ENCODE results near the gene FMN1. TPM values are rescaled to one million over a fixed set of nuclear protein-coding genes. Genes with fewer than 3 reads are reported as not detected.

Gene FMN1
- total RNA-seq, 1 experiment from 2014 or later = 4.5 TPM

- DNase-seq (ENCODE audit: low spot score) (no peak), ATAC-seq (no peak)
- POLR2A ChIA-PET = interaction anchor here (0.6 kb wide), 1 partner anchor 126 kb away, joined by 3 read pairs; no protein-coding TSS in a partner anchor
- H3K4me3 Mint-ChIP-seq = no peak overlapping the region
- H3K27ac Mint-ChIP-seq = no peak overlapping the region
- H3K27me3 Mint-ChIP-seq (ENCODE audit: low read depth) = no peaks in the 10 kb centered on the region
- H3K9me3 Mint-ChIP-seq = peaks cover 4% of the 10 kb centered on the region; the same call in 1 of the 2 replicates
- no peaks in the 10 kb centered on the region for H3K4me1 Mint-ChIP-seq
- CTCF ChIA-PET = interaction anchor here (0.7 to 1.2 kb wide), 5 partner anchors 11 to 175 kb away, joined by 3 to 5 read pairs (median 4); no protein-coding TSS in a partner anchor
- no peak for TF ChIP-seq TP53 (CRISPR knock-in tag; IDR thresholded peaks at IDR 0.05)
- H3K36me3 Mint-ChIP-seq = no peaks in the 10 kb centered on the region
These were observed 375.6 kb downstream of the FMN1 start for GRCh38 chr15:32818758-32819447.

DNA sequence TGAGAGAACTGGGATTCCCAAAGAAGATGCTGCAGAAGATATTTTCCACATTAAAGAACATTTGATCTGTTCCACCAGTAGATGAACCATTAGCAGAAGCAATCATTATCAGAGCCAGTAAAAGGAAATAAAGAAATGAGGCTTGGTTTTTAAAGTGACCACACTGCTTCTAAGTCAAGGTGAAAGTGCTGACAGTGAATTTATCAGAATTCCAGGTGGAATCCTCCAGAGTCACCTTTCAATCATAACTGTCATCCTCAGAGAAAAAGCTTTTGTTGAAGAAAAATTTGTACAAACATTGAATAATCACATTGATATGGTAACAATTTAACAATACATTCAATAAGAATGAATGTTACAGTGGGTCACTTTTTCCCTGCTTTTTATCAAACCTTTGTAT, 376.9 kb downstream of the FMN1 start:
- ChIA-PET POLR2A (no interaction called here), CTCF (interaction anchor here (2.2 kb wide), 1 partner anchor 26 kb away, joined by 5 read pairs; no protein-coding TSS in a partner anchor)
- Mint-ChIP-seq H3K4me3 (no peak overlapping the region), H3K9me3 (peaks cover 4% of the 10 kb centered on the region; the same call in 1 of the 2 replicates), H3K36me3 (no peaks in the 10 kb centered on the region), H3K27ac (no peak overlapping the region), H3K4me1 (no peaks in the 10 kb centered on the region), H3K27me3 (ENCODE audit: low read depth) (no peaks in the 10 kb centered on the region)
- DNase-seq (ENCODE audit: low spot score) = no peak
- no peak for TF ChIP-seq FOXP1 (CRISPR knock-in tag; IDR thresholded peaks at IDR 0.05; ENCODE audit: borderline replicate concordance)
- TF ChIP-seq EMX1 (CRISPR knock-in tag; IDR thresholded peaks at IDR 0.05) = no peak
- TF ChIP-seq ETV6 (CRISPR knock-in tag; IDR thresholded peaks at IDR 0.05) = no peak
- TF ChIP-seq, protein P1, sequence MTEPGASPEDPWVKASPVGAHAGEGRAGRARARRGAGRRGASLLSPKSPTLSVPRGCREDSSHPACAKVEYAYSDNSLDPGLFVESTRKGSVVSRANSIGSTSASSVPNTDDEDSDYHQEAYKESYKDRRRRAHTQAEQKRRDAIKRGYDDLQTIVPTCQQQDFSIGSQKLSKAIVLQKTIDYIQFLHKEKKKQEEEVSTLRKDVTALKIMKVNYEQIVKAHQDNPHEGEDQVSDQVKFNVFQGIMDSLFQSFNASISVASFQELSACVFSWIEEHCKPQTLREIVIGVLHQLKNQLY (CRISPR knock-in tag; IDR thresholded peaks at IDR 0.05) = no peak
- no peak for TF ChIP-seq E2F1 (CRISPR knock-in tag; IDR thresholded peaks at IDR 0.05)
- no peak for TF ChIP-seq TP53 (CRISPR knock-in tag; IDR thresholded peaks at IDR 0.05)
- TF ChIP-seq SOX15 (CRISPR knock-in tag; IDR thresholded peaks at IDR 0.05) = no peak
- no peak for TF ChIP-seq ZNF138 (CRISPR knock-in tag; conservative IDR thresholded peaks at IDR 0.05)
- TF ChIP-seq, protein P2, sequence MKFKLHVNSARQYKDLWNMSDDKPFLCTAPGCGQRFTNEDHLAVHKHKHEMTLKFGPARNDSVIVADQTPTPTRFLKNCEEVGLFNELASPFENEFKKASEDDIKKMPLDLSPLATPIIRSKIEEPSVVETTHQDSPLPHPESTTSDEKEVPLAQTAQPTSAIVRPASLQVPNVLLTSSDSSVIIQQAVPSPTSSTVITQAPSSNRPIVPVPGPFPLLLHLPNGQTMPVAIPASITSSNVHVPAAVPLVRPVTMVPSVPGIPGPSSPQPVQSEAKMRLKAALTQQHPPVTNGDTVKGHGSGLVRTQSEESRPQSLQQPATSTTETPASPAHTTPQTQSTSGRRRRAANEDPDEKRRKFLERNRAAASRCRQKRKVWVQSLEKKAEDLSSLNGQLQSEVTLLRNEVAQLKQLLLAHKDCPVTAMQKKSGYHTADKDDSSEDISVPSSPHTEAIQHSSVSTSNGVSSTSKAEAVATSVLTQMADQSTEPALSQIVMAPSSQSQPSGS (CRISPR knock-in tag; IDR thresholded peaks at IDR 0.05; ENCODE audit: borderline replicate concordance, low read depth) = no peak
- TF ChIP-seq E2F5 (CRISPR knock-in tag; IDR thresholded peaks at IDR 0.05) = no peak
- no peak for TF ChIP-seq ZBTB21 (CRISPR knock-in tag; IDR thresholded peaks at IDR 0.05; ENCODE audit: borderline replicate concordance)
- TF ChIP-seq ZNF671 (CRISPR knock-in tag; IDR thresholded peaks at IDR 0.05) = no peak
- TF ChIP-seq, protein P3, sequence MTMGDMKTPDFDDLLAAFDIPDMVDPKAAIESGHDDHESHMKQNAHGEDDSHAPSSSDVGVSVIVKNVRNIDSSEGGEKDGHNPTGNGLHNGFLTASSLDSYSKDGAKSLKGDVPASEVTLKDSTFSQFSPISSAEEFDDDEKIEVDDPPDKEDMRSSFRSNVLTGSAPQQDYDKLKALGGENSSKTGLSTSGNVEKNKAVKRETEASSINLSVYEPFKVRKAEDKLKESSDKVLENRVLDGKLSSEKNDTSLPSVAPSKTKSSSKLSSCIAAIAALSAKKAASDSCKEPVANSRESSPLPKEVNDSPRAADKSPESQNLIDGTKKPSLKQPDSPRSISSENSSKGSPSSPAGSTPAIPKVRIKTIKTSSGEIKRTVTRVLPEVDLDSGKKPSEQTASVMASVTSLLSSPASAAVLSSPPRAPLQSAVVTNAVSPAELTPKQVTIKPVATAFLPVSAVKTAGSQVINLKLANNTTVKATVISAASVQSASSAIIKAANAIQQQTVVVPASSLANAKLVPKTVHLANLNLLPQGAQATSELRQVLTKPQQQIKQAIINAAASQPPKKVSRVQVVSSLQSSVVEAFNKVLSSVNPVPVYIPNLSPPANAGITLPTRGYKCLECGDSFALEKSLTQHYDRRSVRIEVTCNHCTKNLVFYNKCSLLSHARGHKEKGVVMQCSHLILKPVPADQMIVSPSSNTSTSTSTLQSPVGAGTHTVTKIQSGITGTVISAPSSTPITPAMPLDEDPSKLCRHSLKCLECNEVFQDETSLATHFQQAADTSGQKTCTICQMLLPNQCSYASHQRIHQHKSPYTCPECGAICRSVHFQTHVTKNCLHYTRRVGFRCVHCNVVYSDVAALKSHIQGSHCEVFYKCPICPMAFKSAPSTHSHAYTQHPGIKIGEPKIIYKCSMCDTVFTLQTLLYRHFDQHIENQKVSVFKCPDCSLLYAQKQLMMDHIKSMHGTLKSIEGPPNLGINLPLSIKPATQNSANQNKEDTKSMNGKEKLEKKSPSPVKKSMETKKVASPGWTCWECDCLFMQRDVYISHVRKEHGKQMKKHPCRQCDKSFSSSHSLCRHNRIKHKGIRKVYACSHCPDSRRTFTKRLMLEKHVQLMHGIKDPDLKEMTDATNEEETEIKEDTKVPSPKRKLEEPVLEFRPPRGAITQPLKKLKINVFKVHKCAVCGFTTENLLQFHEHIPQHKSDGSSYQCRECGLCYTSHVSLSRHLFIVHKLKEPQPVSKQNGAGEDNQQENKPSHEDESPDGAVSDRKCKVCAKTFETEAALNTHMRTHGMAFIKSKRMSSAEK (CRISPR knock-in tag; IDR thresholded peaks at IDR 0.05; ENCODE audit: borderline replicate concordance) = no peak
- TF ChIP-seq, protein P4, sequence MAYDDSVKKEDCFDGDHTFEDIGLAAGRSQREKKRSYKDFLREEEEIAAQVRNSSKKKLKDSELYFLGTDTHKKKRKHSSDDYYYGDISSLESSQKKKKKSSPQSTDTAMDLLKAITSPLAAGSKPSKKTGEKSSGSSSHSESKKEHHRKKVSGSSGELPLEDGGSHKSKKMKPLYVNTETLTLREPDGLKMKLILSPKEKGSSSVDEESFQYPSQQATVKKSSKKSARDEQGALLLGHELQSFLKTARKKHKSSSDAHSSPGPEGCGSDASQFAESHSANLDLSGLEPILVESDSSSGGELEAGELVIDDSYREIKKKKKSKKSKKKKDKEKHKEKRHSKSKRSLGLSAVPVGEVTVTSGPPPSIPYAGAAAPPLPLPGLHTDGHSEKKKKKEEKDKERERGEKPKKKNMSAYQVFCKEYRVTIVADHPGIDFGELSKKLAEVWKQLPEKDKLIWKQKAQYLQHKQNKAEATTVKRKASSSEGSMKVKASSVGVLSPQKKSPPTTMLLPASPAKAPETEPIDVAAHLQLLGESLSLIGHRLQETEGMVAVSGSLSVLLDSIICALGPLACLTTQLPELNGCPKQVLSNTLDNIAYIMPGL (CRISPR knock-in tag; IDR thresholded peaks at IDR 0.05) = no peak
- no peak for TF ChIP-seq ZNF281 (CRISPR knock-in tag; IDR thresholded peaks at IDR 0.05)
- no peak for TF ChIP-seq ZMAT4 (CRISPR knock-in tag; IDR thresholded peaks at IDR 0.05)
- TF ChIP-seq NFATC4 (CRISPR knock-in tag; IDR thresholded peaks at IDR 0.05) = no peak
- no peak for ATAC-seq
